Urinary bladder (tissue), 4 donors: ENCODE measurements around the gene WDFY4. TPM values are rescaled to one million over a fixed set of nuclear protein-coding genes. Genes with fewer than 3 reads are reported as not detected.

Experiments used
- DNase-seq: peaks from one replicate; pipeline ENCODE4 v3.0.0-alpha.2; 2015; ENCODE audit errors: extremely low spot score
- H3K27ac ChIP-seq: one replicate; pipeline ENCODE4 v1.5.1; 2013; ENCODE audit warnings: low read depth, mild to moderate bottlenecking, moderate library complexity
- H3K36me3 ChIP-seq: one replicate; pipeline ENCODE4 v1.6.1; 2013; ENCODE audit warnings: mild to moderate bottlenecking, moderate library complexity; ENCODE audit not compliant: insufficient read depth
- H3K4me1 ChIP-seq: one replicate; pipeline ENCODE4 v1.6.1; 2013; ENCODE audit warnings: mild to moderate bottlenecking, moderate library complexity; ENCODE audit not compliant: insufficient read depth
- H3K4me3 ChIP-seq: one replicate; pipeline ENCODE4 v1.5.1; 2013; ENCODE audit warnings: low read depth, low read length
- WGBS: extraction: QIAGEN DNeasy Blood & Tissue Kit; methylation state at CpG from one replicate; pipeline ENCODE4 v1.1.7; 2013; 5-methylcytosine and 5-hydroxymethylcytosine counted together
- polyA plus RNA-seq: library from polyadenylated mRNA; stranded (reverse); fragments of 200-250 nt; gene quantifications from one replicate; pipeline ENCODE4 v1.2.3, GENCODE V29; 2013
- total RNA-seq: library from RNA; depleted of rRNA; stranded (reverse); fragments of >200 nt; gene quantifications from one replicate; pipeline ENCODE4 v1.2.3, GENCODE V29; 2014
- donor health status: healthy with polysubstance abuse.
- donor health status: healthy.

WDFY4 gene
- total and polyA plus RNA-seq, 2 donors: 2.0 to 4.9 TPM

GRCh38 chr10:48800007-48800675 is 115.5 kb downstream of the WDFY4 start:
- Histone ChIP-seq H3K4me3 (no peak overlapping the region), H3K4me1 (no peaks in the 10 kb centered on the region), H3K27ac (no peak overlapping the region), H3K36me3 (no peaks in the 10 kb centered on the region)
- WGBS: 83% methylated on average over 12 of the region's 12 CpGs
- no peak for DNase-seq

DNA sequence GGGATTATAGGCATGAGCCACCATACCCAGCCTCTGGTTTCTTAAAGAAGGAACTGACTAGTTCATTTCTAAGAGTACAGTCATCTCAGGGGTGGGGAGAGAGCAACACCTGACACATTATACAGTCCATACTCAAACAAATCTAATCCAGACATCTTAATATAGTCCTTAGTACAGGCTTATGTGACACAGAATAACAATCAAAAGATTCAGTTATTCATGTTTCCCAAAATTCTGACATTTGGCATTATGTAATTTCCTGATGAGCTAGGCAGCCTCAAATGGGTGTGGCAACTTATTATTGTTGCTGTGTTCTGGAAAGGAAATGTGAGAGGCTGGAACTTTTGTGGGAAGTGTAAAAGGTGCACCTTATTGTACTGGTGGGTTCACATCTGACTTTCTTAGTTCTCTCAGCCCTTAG is 116.3 kb downstream of the WDFY4 start:
- Histone ChIP-seq H3K4me1 (no peaks in the 10 kb centered on the region), H3K4me3 (no peak overlapping the region), H3K36me3 (no peaks in the 10 kb centered on the region), H3K27ac (no peak overlapping the region)
- no peak for DNase-seq

GRCh38 chr10:48802611-48803071 is 118.0 kb downstream of the WDFY4 start:
- DNase-seq: no peak
- H3K4me3 ChIP-seq: no peak overlapping the region
- no peaks in the 10 kb centered on the region for H3K4me1 ChIP-seq
- WGBS: 83% methylated on average over 2 of the region's 2 CpGs
- no peaks in the 10 kb centered on the region for H3K36me3 ChIP-seq
- no peak overlapping the region for H3K27ac ChIP-seq

DNA sequence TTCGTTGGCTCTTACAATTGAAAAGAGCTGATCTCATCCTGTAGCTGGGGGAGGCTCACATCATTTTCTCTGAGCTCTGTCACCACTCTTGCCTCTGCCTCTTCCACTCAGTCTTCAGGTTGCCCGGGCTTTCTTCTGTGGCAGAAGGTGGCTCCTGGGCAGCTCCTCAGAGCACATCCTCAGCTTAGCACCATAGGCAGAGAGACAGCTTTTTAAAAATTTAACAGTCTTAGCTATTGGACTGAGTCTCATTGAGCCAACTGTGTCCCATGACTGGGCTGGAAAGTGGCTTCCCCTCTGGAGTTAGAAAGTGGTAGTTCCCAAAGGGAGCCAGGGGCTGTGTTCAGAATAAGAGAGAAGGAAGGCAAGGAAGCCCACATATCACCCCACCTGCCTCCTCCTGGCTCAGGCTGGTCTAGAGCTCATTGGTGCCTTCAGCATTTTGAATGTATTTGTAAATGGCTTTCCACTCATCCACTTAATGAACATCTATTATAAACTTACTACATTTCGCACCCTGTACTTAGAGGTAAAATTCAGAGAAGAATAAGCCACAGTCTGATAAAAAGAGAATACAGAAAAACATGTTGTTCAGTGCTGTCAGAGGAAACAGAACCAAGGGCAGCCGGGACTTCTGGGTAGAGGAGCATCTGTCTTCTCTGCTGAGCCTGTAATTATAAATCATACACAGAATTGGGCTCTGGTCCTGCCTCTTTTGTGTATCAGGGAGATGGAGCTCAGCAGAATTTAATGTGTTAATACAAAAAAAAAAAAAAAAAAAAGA is 119.3 kb downstream of the WDFY4 start:
- Histone ChIP-seq H3K27ac (no peak overlapping the region), H3K4me3 (no peak overlapping the region), H3K36me3 (no peaks in the 10 kb centered on the region), H3K4me1 (no peaks in the 10 kb centered on the region)
- no peak for DNase-seq
- 78% methylated on average over 4 of the region's 4 CpGs for WGBS

DNA sequence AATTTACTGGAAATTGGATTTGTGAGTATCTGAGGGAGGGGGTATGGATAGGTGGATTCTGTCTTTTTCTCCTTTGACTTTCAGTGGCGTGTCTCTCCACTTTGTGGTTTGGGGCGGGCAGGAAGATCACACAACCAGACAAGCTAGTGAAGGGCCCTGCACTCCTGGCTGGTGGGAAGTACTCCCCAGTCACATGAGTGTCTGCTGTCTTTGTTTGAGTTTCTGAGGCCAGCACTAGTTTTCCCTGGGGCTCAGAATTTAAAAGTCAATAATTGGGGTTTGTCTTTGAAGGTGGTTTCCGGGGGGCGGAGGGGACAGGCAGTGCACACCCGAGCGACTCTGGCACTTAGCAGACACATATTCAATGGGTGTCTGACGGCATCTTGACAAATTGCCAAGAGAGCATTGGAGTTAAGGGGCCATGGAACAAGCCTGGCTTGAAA is 120.1 kb downstream of the WDFY4 start:
- Histone ChIP-seq H3K36me3 (no peaks in the 10 kb centered on the region), H3K4me1 (no peaks in the 10 kb centered on the region), H3K4me3 (no peak overlapping the region), H3K27ac (no peak overlapping the region)
- DNase-seq: peak; percentile 55
- 43% methylated on average over 7 of the region's 7 CpGs for WGBS

DNA sequence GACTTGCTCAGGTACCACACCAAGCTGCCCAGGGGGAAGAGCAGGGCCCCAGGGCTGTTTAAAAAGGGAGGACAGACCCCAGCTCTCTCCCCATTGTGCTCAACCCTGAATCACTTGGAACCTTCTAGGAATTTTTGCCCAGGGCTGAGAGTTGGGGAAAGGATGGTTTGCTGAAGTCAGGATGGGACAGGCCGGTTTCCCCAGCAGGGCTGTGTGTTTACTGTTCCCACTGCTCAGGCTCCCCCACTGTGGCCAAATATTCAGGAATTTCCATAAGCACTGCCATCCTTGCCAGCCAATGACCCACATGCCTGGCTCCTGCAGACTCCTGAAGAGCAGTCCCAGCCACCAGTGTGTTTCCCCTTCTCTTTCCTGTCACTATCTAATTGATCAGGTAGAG is 120.7 kb downstream of the WDFY4 start:
- Histone ChIP-seq H3K4me1 (no peaks in the 10 kb centered on the region), H3K36me3 (no peaks in the 10 kb centered on the region), H3K4me3 (no peak overlapping the region), H3K27ac (no peak overlapping the region)
- DNase-seq: no peak
- 71% methylated on average over 1 of the region's 1 CpG for WGBS

DNA sequence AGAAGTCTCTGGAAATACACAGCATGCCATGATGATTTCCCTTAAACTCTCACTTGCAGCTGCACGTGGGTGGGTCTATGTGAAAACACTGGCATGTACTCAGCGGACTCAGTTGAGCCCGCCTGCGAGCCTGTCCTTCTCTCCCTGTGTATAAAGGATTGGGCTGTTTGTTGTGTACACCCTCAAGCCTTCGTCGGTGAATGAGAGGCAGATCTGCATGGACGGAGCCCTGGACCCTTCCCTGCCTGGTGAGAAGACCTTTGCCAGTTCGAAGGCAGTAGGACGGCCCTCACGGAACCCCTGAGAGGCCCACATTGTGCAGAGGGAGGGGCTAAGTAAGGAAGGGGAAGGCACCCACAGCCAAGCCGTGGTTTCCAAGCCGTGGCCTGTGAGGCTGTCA is 121.2 kb downstream of the WDFY4 start:
- Histone ChIP-seq H3K36me3 (no peaks in the 10 kb centered on the region), H3K27ac (no peak overlapping the region), H3K4me1 (no peaks in the 10 kb centered on the region), H3K4me3 (no peak overlapping the region)
- DNase-seq: no peak
- 44% methylated on average over 12 of the region's 12 CpGs for WGBS

DNA sequence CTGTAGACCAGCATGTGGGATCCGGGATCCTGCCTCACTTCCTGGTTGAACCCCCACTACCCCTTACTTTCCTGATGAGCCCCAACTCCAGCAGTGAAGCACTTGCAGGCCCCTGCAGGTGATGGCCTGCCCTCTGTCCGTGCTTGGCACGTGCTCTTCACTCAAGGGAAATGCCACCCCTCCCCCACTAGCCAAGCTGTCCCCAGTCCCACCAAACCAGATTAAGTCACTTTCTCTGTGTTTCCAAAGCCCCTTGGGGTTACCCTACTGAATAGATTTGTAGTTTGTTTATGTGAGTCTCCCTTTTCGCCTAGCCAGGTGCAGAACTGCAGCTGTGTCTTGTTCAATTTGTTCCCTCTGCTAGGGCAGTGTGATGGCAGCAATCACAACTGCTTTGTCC is 121.7 kb downstream of the WDFY4 start:
- Histone ChIP-seq H3K4me1 (no peaks in the 10 kb centered on the region), H3K36me3 (no peaks in the 10 kb centered on the region), H3K27ac (no peak overlapping the region), H3K4me3 (no peak overlapping the region)
- DNase-seq: no peak
- WGBS: 53% methylated on average over 4 of the region's 4 CpGs

- Histone ChIP-seq H3K4me1 (no peaks in the 10 kb centered on the region), H3K27ac (no peak overlapping the region), H3K36me3 (no peaks in the 10 kb centered on the region), H3K4me3 (no peak overlapping the region)
- WGBS: 44% methylated on average over 2 of the region's 2 CpGs
- DNase-seq: no peak
These were observed 123.3 kb downstream of the WDFY4 start for GRCh38 chr10:48807791-48808470.

DNA sequence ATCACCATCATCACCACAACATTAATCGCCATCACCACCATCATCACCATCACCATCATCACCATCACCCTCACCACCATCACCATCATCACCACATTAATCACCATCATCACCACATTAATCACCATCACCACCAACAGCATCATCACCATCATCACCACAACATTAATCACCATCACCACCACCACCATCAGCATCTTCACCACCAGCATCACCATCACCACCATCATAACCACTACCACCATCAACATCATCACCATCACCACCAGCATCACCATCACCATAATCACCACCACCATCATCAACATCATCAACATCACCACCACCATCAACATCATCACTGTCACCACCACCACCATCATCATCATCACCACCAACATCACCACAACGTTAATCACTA is 124.6 kb downstream of the WDFY4 start:
- DNase-seq: no peak
- no peaks in the 10 kb centered on the region for H3K4me1 ChIP-seq
- H3K36me3 ChIP-seq: no peaks in the 10 kb centered on the region
- no peak overlapping the region for H3K27ac ChIP-seq
- H3K4me3 ChIP-seq: no peak overlapping the region
- WGBS: 89% methylated on average over 2 of the region's 2 CpGs

DNA sequence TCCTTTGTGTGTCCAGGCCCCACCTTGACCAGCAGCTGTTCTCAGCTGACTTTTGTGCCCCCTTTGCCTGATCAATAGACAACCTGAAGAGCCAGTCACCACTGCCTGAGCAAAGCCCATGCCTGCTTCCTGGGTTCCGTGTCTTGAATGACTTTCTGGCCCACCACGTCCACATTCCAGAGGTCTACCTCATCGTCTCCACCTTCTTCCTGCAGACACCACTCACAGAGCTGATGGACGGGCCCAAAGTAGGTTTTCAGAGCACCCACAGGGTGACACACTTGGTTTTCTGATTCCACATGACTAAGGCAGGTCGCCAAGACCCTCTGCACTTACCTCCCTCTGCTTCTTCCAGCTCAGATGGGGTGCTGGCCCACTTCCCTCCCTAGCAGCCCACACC is 126.8 kb downstream of the WDFY4 start:
- 88% methylated on average over 5 of the region's 5 CpGs for WGBS

DNA sequence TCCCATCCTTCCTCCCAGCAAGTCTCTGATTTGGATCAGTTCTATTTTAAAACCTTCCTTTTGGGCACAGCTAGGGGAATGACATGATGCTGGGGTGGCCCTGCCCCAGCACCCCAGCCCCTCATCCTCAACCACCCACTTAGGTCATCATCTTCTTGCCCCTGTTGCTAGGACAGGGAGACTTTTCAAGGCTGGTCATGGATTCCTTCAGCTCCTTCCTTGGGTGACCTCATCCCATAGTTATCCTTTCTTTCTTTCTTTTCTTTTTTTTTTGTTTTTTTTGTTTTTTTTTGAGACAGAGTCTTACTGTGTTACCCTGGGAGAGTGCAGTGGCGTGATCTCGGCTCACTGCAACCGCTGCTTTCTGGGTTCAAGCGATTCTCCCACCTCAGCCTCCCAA is 127.2 kb downstream of the WDFY4 start:
- 94% methylated on average over 4 of the region's 4 CpGs for WGBS
- Histone ChIP-seq H3K27ac (no peak overlapping the region), H3K4me1 (no peaks in the 10 kb centered on the region), H3K36me3 (no peaks in the 10 kb centered on the region), H3K4me3 (no peak overlapping the region)
- DNase-seq: no peak

More for the DNA sequence above, 126.8 kb downstream of the WDFY4 start:
- H3K36me3 ChIP-seq: no peaks in the 10 kb centered on the region
- H3K4me1 ChIP-seq: no peaks in the 10 kb centered on the region
- H3K4me3 ChIP-seq: no peak overlapping the region
- DNase-seq: no peak
- no peak overlapping the region for H3K27ac ChIP-seq

DNA sequence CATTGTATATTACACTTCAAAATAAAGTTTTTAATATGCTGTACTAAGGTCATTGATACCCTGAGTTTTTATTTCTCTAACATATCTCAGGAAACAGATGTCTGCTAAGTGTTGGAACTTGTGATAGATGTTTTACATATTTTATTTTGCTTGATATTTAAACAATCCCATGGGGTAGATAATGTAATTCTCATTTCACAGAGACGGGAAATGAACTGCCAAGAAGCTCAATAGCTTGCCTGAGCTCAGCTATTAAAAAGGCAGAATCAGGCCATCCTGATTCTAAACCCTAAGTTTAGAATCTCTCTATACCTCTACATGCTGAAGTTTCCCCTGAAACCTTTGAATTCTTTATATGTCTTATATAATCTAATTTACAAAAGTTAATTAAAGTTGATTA is 128.6 kb downstream of the WDFY4 start:
- 34% methylated on average over 1 of the region's 1 CpG for WGBS
- Histone ChIP-seq H3K36me3 (no peaks in the 10 kb centered on the region), H3K4me1 (no peaks in the 10 kb centered on the region), H3K4me3 (no peak overlapping the region), H3K27ac (no peak overlapping the region)
- no peak for DNase-seq

- Histone ChIP-seq H3K4me3 (no peak overlapping the region), H3K36me3 (no peaks in the 10 kb centered on the region), H3K27ac (no peak overlapping the region), H3K4me1 (no peaks in the 10 kb centered on the region)
- DNase-seq: no peak
- WGBS: 92% methylated on average over 3 of the region's 3 CpGs
These were observed 129.2 kb downstream of the WDFY4 start for GRCh38 chr10:48813825-48814224.
